HG03095 (cell line): ENCODE results near the gene ZRANB3.

ENCODE experiments used
- ATAC-seq: cut with Tn5 transposase; IDR thresholded peaks from one replicate; pipeline ENCODE4 v1.9.1; 2021; ENCODE audit warnings: moderate library complexity; ENCODE audit not compliant: unreplicated experiment

The ZRANB3 gene

GRCh38 chr2:135256531-135257260 lies 274.3 kb downstream of the ZRANB3 start:
- ATAC-seq, result no peak

GRCh38 chr2:135255208-135255607 lies 275.8 kb downstream of the ZRANB3 start:
- ATAC-seq, result no peak

GRCh38 chr2:135252805-135253458 lies 278.1 kb downstream of the ZRANB3 start:
- no peak for ATAC-seq

DNA sequence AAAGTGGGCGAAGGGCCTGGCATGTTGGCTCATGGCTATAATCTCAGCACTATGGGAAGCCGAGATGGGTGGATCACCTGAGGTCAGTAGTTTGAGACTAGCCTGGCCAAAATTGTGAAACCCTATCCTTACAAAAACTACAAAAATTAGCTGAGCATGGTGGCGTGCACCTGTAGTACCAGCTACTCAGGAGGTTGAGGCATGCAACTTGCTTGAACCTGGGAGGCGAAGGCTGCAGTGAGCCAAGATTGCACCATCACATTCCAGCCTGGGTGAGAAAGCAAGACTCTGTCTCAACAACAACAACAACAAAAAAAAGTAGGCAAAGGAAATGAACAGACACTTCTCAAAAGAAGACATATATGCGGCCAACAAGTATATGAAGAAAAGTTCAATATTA lies 282.4 kb downstream of the ZRANB3 start:
- ATAC-seq, result no peak

GRCh38 chr2:135246711-135247270 lies 284.2 kb downstream of the ZRANB3 start:
- ATAC-seq, result no peak

DNA sequence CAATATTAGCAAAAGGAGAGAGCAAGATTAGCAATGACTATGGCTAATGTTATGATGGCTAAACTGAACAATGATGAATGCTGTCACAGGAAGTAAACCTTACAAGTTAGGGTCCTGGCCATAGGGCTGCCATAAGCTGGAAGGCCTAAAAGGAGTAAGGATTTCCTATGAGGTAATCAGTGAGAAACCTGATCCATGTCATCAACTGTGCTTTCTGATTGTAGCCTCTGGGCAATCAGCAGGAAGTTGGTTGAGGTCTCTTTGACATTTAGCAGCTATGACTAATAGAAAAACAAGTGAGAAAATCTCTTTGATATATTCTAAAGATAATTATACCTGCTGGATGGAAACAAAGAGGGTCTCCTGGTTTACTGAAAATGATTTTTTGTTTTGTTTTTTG lies 285.9 kb downstream of the ZRANB3 start:
- ATAC-seq, result no peak

DNA sequence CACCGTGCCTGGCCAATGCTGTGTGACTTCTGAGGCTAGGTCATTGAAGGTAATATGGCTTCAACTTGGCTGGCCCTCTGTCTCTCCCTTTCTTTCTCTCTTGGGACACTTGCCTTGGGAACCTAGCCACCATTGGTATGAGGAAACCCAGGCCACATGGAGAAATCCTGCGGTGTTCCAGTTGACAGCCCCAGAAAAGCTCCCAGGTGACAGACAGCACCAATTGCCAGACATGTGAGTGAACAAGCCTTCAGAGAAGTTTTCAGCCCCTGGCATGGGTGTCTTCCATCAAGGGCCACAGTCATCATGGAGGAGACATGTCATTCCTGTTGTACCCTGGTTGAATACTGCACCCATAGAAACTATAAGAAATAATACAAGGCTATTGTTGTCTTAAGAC lies 292.4 kb downstream of the ZRANB3 start:
- no peak for ATAC-seq

DNA sequence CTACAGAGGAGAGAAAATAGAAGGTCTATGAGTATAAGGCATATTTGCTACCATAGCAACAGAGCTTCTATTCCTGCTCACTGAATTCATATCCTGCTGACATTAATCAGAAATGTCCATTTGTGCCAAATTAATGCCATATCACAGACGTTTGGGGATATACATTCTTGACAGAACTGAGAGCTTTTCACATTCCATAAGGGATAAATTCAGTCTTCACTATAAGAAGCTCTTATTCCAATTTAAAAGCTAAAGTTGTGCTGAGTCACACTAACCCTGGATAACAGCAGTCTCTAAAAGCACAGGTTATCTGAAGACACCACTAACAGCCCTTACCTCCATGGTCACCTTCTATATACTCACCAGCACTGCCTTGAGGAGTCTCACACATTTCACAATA lies 300.9 kb downstream of the ZRANB3 start:
- no peak for ATAC-seq

DNA sequence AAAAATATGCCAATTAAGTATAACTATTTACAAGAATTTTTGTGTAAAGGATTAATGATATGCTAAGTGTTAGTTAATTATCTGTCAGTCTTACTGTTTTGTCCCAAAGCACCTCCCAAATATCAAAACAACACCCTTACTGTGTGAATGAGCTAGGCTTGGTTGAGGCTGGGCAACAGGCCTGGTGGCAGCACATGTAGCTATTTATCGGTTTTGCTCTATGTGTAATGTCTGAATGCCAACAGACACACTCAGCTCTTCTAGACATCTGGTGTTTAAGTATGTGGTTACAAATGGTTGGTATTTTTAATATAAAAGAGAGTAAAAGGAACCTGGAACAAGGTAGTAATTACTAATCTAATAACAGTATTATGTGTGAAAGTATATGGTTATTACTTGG lies 303.6 kb downstream of the ZRANB3 start:
- ATAC-seq, result no peak

DNA sequence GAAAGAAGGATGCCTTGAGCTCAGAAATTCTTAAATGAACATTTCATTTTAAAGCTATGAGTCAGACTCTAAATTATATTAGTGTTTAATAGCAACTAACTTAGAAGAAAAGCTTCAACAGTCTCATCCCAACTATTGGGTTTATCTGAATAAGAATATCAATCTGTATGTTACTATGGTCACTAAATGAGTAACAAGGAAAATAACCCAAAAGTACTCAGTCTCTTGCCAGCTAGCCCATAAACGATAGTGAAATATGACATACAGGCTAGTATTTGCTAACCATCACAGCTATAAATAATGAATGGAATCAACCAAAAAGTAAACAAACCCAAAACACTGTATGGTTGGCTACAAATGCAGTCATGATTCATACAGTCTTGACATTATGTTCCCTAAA lies 304.1 kb downstream of the ZRANB3 start:
- ATAC-seq, result no peak

- ATAC-seq, result no peak
These were observed 305.2 kb downstream of the ZRANB3 start for GRCh38 chr2:135225781-135226180.

DNA sequence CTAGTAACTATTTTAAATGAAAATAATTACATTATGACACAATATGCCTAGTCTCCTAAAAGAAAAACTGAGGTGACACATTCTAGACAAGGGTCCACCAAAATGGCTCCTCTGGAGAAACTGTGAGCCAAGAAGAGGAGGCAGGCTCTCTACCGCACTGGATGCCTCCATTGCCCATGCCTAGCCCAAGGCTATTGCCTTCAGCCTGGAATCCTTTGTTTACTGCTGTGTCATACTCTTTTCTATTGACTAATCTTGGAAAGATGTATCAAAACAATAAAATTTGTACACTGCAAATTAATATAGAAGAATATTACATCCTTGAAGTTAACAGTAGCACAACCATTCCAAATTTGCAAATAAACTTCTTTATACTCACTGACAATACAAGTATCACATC lies 311.8 kb downstream of the ZRANB3 start:
- no peak for ATAC-seq

DNA sequence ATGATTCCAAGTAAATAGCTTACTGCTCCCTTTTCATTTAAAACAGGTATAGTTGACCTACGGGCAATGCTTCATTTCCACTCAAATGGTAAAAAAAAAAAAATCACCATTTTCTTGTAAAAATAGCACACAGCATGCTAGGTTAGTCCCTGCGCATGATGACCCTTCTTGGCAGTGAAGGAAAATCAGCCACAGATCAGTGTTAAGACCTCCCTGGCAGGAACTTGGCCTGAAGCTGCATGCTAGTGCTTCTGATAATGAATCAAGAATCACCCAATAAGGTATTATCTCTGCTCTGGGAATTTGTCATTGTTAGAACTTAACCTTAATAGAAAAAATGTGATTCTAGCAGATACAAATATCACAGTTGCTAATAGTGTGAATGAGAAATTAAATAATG lies 312.6 kb downstream of the ZRANB3 start:
- ATAC-seq, result no peak

GRCh38 chr2:135212757-135213156 lies 318.3 kb downstream of the ZRANB3 start:
- no peak for ATAC-seq

DNA sequence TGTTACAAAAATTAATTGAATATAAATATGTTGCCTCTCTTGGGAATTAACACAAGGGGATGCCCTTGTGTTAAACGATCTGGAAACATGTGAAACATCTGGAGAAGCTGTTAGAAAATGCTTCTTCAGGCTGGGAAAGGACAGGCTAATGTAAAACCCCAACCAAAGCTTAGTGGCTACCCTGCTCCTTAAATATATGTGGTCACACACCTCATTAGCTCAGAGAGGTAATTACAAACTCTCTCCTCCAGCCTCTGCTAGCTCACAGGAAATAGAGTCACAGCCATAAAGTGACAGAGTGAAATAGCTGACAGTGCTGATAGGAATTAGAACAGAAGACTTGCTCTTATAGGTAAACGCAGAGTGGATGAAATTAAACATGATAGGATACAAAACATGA lies 323.0 kb downstream of the ZRANB3 start:
- no peak for ATAC-seq

GRCh38 chr2:135203944-135204343 lies 327.1 kb downstream of the ZRANB3 start:
- ATAC-seq, result no peak

DNA sequence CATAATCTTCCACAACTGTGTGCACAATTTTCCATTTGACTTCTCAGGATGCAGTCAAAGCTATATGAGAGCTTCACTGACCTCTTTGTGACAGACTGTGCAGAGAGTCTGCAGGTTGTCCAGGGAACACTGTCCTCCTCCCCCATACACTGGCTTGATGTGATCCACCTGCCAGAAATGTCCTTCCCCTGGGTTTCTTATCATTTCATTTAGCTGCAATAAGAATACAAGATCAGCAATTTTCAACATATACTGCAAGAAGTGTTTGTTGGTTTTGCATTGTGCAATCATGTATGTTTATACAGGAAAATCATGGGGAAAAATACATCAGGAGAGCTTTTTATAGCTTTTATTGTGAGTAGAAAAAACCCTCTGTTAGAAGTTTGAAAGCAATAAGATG lies 328.3 kb downstream of the ZRANB3 start:
- no peak for ATAC-seq

GRCh38 chr2:135198481-135198880 lies 332.5 kb downstream of the ZRANB3 start:
- ATAC-seq, result no peak

DNA sequence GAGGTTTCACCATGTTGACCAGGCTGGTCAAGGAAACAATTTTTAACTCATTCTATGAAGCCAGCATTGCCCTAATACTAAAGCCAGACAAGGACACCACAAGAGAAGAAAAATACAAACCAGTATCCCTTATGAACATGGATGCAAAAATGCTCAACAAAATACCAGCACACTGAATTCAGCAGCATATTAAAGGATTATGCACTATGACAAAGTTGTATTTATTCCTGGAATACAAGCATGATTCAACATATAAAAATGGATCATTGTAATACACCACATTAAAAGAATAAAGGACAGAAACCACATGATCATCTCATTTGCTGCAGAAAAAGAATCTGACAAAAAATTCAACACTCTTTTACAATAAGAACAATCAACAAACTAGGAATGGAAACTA lies 340.2 kb downstream of the ZRANB3 start:
- no peak for ATAC-seq

DNA sequence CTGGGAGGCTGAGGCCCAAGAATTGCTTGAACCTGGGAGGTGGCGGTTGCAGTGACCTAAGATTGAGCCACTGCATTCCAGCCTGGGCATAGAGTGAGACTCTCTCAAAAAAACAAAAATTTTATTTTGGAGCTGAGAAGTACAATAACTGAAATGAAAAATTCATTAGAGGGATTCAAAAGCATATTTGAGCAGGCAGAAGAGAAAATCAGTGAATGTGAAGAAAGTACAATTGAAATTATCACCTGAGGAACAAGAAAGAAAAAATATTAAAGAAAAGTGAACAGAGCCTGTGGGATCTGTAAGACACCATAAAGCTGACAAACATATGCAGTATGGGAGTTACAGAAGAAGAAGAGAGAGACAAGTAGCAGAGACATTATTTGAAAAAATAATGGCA lies 341.9 kb downstream of the ZRANB3 start:
- no peak for ATAC-seq

DNA sequence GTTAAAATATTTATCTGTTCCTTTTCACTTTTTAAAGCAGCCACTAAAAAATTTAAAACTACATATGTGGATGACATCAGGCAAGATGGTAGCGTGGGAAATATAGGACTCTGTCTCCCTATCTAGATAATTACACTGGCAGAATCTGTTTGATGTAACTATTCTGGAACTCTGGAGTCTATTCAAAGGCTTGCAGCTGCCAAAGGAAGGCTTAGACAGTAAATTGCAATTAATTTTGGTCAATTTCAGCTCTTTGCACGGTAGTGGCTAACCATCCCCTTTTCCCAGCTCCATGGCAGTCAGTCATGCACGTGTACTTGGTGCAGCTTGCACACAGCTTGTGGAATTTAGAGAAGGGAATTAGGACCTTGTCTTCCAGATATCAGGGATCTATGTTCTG lies 343.7 kb downstream of the ZRANB3 start:
- ATAC-seq, result no peak

DNA sequence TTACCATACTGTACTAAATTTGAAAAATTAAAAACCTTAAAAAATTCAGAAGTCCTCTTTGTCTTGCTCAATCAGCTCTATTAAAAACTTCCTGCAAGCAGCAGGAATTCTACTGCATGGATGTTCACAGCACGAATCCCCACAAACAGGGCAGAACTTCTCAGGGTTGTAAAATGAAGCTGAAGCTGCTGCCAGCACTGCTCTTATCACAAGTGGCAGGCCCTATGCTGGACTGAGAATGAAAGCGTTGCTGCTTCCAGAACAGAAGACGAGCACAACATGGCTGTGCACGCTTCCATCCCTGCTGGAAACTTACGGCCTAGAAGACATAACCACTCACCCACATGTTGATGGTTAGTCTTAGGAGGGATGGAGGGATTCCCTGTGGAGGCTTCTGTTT lies 345.0 kb downstream of the ZRANB3 start:
- no peak for ATAC-seq

DNA sequence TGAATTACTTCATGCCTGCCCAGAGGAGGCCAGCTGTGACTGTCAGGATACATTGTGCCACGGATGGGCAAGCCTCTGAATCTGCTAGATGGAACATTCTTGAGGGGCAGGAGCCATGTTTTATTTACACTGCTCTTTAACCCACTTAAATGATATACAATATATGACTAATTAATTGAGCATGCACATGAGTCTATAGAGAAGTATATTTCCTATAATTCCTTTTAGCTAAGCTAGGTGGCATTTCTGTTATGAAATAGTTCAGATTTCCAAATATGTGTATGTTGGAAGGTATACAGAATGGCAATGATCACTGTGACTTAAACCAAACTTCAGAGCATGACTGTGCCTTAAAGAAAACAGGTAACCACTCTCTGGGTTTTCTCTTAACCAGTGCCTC lies 347.2 kb downstream of the ZRANB3 start:
- no peak for ATAC-seq
